Left forelimb (tissue), 1 donor: Measurements from ENCODE around the gene SEMA4D.

ENCODE experiments used
- DNase-seq: peaks from one replicate; pipeline ENCODE4 v3.0.0-alpha.2; 2018; ENCODE audit warnings: low spot score

Gene SEMA4D, protein sequence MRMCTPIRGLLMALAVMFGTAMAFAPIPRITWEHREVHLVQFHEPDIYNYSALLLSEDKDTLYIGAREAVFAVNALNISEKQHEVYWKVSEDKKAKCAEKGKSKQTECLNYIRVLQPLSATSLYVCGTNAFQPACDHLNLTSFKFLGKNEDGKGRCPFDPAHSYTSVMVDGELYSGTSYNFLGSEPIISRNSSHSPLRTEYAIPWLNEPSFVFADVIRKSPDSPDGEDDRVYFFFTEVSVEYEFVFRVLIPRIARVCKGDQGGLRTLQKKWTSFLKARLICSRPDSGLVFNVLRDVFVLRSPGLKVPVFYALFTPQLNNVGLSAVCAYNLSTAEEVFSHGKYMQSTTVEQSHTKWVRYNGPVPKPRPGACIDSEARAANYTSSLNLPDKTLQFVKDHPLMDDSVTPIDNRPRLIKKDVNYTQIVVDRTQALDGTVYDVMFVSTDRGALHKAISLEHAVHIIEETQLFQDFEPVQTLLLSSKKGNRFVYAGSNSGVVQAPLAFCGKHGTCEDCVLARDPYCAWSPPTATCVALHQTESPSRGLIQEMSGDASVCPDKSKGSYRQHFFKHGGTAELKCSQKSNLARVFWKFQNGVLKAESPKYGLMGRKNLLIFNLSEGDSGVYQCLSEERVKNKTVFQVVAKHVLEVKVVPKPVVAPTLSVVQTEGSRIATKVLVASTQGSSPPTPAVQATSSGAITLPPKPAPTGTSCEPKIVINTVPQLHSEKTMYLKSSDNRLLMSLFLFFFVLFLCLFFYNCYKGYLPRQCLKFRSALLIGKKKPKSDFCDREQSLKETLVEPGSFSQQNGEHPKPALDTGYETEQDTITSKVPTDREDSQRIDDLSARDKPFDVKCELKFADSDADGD

DNA sequence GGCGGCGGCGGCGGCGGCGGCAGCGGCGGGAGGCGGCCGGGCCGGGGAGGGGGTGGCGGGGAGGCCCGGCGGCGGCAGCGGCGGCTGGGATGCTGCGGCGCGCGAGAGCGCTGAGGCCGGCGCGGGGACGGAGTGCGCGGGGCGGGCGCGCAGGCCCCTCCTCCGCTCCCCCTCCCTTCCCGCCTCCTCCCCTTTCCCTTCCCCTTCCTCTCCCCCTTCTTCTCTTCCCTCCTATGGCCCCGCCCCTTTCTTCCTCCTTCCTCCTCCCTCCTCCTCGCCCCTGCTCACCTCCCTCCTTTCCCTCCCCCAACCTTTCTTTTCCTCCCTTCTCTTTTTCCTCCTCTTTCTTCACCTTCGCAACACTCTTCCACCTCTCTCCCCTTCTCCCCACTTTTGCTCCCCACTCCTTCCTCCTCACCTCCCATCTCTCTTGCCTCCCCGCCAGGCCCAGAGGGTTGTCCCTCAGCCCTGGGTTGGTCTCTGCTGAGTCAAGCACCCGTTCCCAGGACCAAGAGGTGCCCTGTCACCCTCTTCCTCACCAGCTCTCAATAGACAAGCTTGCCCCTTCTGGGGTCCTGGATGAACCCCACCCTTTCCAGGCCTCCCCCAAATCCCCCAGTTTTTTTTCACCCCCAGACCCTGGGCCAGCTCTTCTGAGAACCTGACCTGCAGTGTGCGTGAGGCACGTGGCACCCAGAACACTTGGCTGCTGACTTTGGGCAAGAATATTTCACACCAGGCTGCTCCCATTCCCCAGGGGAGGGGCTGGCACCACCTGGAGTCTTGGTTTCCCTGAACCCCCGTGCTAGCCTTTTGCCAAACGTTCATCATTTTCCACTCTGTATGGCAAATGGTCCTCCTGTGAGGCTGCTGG, at the start of gene SEMA4D:
Gene SEMA4D (minus strand): TSS at position 136 of the 874 bp plus-strand sequence. CDS start 92,657 bp downstream, outside the sequence.
- no peak for DNase-seq

DNA sequence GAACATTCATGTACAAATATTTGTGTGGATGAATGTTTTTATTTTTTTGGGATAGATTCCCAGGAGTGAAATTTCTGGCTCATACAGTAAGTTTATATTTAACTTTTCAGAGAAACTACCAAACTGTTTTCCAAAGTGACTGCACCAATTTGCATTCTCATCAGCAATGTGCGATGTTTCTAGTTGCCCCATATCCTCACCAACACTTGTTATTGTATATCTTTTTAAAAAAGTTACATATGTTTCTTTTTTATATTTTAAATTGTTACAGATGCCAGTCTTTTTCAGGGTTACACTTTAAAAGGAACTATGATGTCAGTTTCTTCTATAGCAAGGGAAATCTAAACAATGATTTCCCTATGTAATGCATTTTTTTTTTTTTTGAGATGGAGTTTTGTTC, 49.1 kb upstream of the SEMA4D start:
- no peak for DNase-seq

DNA sequence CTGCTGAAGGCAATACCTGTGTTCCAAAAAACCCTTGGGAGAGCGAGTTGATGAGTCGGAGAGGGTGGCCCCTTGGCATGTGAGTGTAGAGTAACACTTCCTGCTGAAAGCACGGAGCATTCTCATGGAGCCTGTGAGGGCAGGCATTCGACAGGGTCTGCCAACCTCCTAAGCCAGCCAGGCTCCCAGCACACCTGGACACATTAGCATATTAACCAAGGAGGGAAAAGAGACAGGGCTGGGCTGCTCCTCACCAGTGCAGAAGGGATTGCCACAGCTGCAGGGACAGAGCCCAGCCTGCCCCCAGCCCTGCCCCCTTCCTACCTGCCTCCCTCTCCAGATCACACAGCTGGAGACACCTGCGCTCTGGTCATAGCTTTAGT, 46.4 kb upstream of the SEMA4D start:
- DNase-seq = no peak

DNA sequence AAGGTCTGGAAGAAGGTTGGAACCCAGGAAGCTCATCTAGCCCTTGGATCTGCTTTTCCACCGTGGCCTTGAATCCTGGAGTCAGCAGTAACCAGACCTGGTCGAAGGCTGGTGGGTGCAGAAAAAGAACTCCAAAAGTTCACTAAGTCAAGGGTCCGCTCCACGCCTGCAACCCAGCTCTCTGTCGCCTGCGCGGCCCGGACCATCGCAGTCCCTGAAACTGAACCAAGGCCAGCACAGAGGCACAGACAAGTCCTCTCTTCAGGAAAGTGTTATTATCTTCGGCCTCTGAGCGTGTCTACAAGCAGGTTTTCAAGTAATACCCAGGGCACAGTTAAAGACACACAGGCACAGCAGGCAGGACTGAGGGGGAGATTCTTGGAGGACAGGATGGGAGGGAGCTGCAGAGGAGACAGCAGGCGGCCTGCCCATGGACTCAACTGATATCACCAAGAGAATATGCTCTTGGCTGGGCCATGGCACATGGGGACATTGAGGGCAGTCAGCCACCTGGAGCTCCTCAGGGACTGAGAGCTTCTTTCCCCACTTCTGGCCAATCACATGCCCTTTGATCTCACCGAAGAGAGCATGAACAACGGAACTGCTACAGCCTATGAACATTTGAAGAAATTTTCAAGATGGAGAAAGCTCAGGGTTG, 45.8 kb upstream of the SEMA4D start:
- peak; percentile 31 for DNase-seq

DNA sequence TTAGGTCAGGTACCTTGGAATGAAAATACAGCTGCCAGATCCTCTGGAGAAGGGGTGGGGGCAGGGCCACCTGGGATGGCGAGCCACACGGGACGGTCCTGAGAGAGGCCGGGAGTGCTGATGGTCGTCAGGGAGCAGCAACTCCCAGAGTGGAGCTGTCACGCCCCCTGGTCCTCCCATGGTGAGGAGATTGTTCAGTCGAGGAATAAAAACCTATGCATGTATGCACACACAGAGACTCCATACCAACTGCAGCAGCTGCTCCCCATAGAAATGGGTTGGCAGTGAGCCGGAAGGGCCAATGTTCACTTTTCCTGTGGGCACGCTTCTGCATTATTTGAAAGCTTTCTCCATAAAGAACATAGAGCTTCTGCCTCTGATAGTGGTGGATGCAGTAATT, 45.2 kb upstream of the SEMA4D start:
- DNase-seq = peak; percentile 22

DNA sequence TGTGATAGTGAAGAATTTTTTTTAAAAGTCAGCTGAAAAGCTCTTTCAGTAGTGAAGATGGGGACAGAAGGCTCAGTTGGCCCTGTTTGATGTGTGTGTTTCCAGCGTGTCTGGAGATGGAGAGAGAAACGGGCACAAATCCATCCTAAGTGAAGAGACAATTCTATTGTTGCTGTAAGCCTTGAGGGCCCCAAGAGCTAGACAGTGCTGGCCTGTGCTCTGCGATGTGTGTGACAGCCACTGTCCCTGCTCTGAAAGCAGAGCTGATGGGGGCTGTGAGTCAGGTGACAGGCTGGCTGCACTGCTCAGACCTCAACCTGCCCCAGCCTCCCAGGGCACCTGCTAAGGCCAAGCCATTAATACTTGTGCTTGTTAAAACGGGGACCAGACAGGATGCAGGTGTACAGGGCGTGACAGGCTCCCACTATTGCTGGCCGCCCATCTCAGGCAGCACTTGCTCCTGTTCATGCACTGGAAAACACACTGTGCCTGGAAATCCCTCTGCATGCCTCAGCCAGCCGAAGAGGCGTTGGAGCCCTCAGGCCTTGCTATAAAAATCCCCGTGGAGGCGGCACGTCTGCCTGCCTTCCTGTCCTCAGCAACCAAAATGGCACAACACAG, 44.6 kb upstream of the SEMA4D start:
- DNase-seq = peak; percentile 44

DNA sequence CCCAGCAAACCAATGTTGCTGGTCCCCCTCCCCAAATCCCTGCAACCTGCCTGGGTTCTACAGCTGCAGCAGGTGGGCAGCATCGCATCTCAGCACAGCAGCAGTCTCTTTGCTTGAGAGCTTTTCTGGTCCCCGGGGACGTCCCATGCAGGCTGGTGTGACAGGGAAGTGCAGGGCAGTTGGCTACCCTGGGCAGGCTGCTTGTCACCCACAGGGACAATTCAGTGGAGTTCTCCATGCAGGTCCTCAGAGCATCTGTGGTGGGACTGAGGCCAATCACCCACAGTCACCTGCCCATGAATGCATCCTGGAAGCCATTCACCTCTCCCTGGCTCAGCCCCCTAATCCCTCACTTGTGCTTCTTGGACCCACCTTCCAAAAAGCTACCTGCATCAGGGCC, 43.9 kb upstream of the SEMA4D start:
- DNase-seq = no peak

DNA sequence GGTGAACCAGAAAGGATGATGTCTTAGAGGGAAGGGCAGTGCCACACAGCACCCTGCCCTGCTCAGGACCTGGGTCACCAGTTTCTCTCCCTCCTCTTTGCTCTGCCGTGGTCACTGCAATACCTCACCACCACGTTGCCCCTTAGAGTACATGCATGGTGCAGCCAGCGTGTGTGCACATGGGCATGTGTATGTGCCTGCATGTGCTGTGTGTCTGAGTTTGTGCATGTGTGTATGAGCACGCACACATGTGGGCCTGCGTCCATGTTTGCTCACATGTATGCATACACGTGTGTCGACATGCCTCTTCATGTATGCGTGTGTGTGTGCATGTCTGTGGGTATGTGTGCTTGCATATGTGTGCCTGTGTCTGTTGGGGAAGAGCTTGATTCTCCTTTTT, 41.5 kb upstream of the SEMA4D start:
- no peak for DNase-seq

DNA sequence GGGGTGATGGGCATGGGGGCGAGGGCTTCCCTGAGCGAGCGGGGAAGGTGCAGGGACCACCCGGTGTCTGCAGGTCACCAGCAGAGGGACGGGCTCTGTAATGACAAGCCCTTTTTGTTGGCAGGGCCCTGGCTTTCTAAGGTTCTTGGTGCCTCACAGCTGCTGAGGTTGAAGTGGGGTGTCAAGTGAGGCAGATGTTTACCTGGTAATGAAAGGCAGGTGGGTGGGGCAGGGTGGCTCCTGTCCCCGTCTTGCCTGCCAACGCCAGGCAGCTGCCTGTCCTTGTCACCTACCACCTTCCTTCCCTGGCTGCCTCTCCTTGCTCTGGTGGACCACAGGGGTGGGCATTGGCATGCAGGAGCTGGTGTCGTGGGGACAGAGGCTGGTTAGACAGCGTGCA, 41.0 kb upstream of the SEMA4D start:
- no peak for DNase-seq

DNA sequence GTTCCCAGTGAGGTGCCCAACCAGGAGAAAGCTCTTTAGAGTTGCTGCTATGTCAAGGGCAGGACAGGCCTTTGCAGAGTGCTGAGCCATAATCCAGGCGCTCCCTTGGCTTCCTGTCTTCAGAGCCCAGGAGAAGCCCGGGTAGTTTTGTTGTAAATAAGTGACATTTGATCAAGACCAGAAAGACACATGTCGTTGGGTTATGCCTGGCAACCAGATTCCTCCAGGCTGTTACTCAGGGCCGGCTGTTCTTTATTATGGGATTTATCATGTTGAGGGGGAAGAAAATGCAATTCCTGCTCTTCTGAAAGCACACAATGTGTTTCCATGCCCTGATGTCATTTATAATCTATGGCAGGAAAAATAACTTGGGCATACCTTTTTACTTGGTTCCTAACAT, 39.3 kb upstream of the SEMA4D start:
- DNase-seq = no peak

DNA sequence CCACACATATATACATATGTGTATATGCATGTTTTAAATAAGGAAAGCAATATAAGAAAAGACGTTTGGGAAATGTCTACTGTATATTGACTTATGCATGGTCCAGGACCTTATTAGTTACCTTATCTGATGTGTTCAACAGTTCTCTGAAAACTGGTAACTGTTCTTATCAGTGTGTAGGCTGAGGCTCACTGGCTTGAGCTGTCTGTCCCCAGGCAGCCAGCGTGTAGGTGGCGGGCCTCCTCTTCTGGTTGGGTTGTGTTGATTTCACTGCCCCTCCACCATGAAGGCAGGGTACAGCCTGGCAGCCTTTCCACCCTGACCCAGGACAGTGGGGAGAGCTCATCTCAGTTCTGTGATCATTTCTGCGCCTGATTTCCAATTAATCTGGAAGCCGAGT, 38.7 kb upstream of the SEMA4D start:
- no peak for DNase-seq

DNA sequence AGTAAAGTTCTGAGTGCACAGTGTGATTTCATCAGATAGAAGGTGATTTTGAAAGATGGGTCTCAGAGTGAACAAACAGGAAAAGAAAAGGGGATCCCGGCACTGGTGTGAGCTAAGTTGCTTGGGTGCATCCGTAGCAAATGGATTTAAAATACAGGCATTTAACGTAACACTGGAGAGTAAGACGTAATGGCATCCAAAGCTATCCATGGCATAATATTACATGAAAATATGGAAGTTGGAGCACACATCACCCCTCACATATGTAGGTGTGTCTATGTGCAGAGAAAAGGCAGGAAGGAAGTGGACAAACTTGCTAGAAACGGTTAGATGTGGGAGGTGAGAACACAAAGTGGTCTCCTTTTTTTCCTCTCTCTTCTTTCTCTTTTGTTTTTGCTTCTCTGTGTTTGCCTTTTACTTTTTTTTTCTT, 38.2 kb upstream of the SEMA4D start:
- no peak for DNase-seq

DNA sequence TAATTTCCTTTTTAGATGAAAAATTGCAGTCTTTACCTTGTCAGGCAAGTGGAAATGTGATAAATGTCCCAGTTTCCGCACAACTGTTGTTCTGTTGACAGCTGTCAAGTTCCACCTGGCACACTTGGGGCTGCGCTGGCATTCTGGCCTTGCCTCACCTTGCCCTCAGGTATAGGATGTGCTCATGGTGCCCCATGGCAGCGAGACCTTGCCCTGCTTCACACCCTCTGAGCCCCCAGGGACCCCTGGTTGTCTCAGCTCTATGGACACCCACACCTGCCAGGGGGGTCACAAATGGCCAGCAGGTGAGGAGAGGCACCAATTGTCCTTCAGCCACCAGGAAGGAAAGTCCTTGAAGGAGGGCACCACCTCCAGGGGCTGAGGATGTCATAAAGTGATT, 37.5 kb upstream of the SEMA4D start:
- DNase-seq = no peak

DNA sequence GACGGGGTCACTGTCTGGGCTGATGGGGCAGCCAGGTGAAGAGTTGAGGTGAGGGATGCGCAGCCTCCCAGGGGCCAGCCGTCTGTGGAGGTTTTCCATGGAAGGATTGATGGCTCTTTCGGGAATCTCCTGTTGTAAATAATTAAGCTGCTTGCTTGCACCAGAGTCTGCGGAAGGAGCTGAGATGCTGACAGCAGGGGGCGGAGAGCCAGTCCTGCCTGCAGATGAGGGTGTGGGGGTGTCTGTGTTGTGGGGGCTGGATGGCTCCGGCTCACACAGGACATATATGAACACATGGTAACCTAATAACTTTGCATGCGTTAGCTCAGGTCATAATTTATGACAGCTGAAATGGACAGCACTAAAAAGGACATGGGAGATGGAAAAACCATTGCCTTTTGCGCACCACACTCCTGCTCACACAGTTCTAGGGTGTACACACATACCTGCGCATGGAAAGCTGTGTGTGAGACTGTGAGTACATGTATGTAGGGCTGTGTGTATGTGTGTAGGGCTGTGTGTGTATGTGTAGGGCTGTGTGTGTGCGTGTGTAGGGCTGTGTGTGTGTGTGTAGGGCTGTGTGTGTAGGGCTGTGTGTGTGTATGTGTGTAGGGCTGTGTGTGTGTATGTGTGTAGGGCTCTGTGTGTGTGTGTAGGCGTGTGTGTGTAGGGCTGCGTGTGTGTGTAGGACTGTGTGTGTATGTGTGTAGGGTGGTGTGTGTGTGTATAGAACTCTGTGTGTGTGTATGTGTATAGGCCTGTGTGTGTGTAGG, 36.8 kb upstream of the SEMA4D start:
- no peak for DNase-seq

DNA sequence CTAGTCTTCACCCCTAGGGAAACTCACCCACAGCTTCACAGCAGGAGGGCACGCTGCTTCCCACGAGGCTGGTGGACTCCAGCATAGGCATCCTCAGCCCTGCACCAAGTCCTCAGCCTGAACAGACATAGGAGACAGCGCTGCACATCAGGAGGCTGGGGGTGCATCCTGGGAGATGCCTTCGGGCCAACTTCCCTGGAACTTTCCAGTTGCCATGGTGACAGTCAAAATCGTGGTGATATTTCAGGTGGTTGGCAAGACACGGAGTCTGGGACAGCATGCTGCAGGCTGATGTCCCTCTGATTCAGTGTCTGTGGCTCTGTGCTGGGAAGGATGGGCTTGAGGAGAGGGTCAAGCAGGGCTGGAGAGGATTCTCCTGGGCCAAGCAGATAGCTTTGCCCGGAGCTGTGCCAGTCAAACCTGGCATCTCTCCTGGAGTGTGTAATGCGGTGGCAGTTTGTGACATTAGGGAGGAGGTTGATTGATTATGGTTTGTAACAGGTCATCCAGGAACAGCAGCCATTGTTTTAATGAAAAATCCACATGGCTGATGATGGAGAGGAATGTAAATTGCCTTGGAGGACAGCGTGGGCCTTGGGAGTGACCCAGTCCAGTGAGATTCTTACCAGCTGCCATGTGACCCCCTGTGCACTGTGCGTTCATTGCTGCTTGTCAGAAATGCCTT, 35.6 kb upstream of the SEMA4D start:
- DNase-seq = no peak

DNA sequence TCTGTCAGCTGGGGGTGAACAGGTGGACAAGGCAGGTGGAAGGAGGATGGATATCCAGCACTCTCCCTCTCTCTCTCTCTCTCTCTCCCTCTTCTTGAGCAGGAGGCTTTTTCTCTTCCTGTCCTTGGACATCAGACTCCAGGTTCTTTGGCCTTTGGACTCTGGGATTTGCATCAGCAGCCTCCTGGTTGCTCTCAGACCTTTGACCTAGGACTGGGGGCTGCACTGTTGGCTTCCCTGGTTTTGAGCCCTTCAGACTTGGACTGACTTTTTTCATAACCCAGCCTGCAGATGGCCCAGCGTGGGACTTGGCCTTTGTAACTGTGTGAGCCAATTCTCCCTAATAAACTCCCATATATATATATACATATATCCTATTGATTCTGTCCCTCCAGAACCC, 35.0 kb upstream of the SEMA4D start:
- no peak for DNase-seq

DNA sequence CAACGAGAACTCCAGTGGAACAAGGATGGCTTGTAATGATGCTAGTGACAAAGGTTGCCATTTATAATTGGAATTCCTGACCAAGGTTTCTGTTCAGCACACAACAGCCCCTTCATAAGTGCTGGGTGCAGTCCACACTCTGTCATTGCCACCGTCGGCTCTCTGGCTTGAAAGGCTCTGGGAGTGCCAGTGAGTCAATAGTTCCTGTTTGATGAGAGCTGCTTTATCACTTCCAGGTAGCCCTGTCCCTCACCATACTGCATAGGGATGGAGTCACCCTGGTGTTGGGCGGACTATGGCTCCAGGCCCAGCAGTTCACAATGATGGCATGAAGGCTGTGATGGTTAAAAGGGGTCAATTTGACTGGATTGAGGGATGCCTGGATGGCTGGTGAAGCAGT, 34.6 kb upstream of the SEMA4D start:
- no peak for DNase-seq

DNA sequence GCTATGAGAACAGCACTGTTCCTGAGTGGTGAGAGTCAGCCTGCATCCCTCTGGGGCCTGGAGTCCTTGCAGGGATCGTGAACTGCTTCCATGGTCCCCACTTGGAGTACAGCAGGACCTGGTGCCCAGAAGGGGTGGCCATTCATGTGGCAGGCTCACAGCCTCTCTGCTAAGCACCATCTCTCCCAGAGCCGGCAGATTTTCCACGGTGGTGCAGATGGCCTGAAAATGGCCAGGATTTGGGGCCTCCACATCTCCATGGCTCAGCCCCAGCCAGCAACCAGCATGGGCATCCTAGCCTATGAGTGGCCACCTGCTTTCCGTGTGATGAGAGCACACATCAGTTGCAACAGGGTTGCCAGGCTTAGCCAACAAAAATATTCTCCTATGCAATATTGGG, 33.9 kb upstream of the SEMA4D start:
- DNase-seq = no peak

DNA sequence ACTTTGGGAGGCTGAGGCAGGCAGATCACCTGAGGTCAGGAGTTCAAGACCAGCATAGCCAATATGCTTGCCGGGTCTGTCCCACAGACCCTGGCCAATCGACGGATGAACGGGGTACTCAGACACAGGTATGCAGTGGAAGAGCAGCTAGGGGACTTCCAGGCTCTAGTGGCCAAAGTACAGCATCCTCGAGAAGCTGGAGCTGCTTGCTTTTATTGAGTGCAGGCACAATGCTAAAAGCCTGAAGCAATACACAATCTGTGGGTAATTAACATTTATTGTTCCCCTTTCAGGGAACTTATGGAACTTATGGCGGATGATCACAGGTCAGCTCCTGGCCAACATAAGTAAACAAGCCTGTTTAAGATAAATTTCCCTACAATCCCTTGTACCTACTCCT, 32.8 kb upstream of the SEMA4D start:
- DNase-seq = no peak
